ENCODE results near the gene PLSCR2.

PLSCR2 gene

DNA sequence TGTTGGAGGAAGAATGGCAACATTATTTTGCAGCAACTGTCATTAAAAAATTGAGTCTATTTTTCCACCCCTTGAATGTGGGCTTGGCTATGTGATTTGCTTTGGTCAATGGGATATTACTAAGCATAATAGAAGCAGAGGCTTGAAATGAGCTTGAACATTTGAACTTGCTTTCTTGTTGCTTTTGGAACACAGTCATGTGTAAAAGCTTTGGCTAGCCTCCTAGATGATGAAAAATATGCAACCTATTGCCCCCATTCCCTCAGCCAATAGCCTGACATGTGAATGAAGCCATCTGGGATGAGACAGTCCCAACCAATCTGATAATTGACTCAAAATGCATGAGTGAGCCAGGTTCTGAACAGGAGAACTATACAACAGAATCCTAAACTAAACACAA is 78.4 kb downstream of the PLSCR2 start:
- no peak overlapping the region for H3K4me3 ChIP-seq (ENCODE audit: low read depth, low read length)
- TF ChIP-seq CTCF (IDR thresholded peaks at IDR 0.05; ENCODE audit: low read depth, low read length) = no peak

- no peak overlapping the region for H3K4me3 ChIP-seq (ENCODE audit: low read depth, low read length)
- TF ChIP-seq CTCF (IDR thresholded peaks at IDR 0.05; ENCODE audit: low read depth, low read length) = no peak
Measured at GRCh38 chr3:146390006-146390772, 79.2 kb downstream of the PLSCR2 start.

DNA sequence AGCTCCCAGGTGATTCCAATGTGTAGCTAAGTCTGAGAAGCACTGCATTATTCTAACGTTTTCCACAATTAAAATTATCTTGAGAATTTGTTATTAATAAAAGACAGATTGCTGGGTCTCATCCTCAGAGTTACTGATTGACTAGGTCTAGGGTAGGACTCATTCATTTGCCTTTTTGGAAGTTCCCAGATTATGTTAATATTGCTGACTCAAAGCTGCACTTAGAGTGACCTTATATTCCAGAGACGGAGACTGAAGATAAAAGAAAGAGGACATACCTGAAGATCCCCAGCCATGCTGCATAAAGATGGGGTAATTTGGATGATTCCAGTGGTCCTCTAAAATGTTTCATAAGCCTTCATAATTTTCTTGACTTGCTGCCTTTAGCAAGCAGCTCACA is 81.8 kb downstream of the PLSCR2 start:
- H3K4me3 ChIP-seq (ENCODE audit: low read depth, low read length) = no peak overlapping the region
- TF ChIP-seq CTCF (IDR thresholded peaks at IDR 0.05; ENCODE audit: low read depth, low read length) = no peak

DNA sequence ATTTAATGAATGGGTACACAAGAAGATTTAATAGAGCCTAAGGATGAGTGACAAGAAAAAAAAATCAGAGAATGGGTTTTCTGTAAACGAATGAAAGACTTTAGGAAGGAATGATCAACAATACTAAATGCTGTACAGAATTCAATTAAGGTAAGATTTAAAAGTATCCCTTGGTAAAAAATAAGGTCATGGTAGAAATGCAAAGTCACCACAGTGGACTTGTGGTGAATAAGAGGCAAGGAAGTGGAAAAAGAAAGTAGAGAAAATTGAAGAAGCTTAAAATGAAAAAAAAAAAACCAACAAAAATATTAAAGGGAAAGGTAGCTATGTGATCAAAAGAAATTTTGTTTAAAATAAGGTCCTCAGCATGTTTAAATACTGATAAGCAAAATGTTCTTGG is 82.4 kb downstream of the PLSCR2 start:
- no peak overlapping the region for H3K4me3 ChIP-seq (ENCODE audit: low read depth, low read length)
- TF ChIP-seq CTCF (IDR thresholded peaks at IDR 0.05; ENCODE audit: low read depth, low read length) = no peak

- TF ChIP-seq CTCF (IDR thresholded peaks at IDR 0.05; ENCODE audit: low read depth, low read length) = no peak
- H3K4me3 ChIP-seq (ENCODE audit: low read depth, low read length) = no peak overlapping the region
Measured at GRCh38 chr3:146384786-146385185, 84.6 kb downstream of the PLSCR2 start.
